GM19467 (cell line): ENCODE data around the gene PPP2R2C.

Experiments
- ATAC-seq: cut with Tn5 transposase; IDR thresholded peaks from one replicate; pipeline ENCODE4 v1.9.1; 2021; ENCODE audit warnings: mild to moderate bottlenecking, moderate library complexity; ENCODE audit not compliant: unreplicated experiment

Gene PPP2R2C

GRCh38 chr4:6319530-6320150 is 152.8 kb downstream of the PPP2R2C start:
- ATAC-seq: no peak

- no peak for ATAC-seq
Measured at GRCh38 chr4:6318206-6318605, 154.2 kb downstream of the PPP2R2C start.

- no peak for ATAC-seq
Measured at GRCh38 chr4:6316461-6317003, 155.9 kb downstream of the PPP2R2C start.

GRCh38 chr4:6313216-6313615 is 159.2 kb downstream of the PPP2R2C start:
- ATAC-seq: no peak

DNA sequence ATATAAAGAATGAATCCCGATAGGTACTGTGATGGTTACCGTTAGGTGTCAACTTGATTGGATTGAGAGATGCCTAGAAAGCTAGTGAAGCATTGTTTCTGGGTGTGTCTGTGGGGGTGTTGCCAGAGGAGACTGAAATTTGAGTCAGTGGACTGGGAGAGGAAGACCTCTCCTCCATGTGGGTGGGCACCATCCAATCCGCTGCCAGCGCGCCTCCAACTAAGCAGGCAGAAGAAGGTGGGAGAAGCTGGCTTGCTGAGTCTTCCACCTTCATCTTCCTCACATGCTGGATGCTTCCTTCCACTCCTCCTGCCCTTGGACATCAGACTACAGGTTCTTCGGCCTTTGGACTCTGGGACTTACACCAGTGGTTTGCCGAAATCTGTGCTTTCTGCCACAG is 162.6 kb downstream of the PPP2R2C start:
- no peak for ATAC-seq

- ATAC-seq: no peak
Measured at GRCh38 chr4:6308899-6309643, 163.3 kb downstream of the PPP2R2C start.

GRCh38 chr4:6307891-6308290 is 164.5 kb downstream of the PPP2R2C start:
- ATAC-seq: no peak

DNA sequence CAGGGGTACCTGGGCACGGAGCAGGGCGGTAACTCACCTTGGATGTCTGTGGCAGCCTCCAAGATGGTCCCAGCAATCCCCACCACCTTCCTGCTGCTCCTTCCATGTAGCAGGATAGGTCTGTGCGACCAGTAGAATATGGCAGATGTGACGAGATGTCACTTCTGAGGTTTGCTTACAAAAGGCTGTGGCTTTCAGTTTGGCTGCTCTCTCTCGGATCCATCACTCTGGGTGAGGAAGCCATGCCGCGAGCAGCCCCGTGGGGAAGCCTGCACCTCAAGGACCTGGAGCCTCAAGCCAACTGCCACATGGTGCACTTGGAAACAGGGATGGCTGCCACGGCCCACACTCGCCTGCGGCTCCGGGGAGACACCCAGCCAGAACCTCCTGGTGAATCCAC is 165.2 kb downstream of the PPP2R2C start:
- no peak for ATAC-seq

- no peak for ATAC-seq
Measured at GRCh38 chr4:6306299-6306698, 166.1 kb downstream of the PPP2R2C start.

DNA sequence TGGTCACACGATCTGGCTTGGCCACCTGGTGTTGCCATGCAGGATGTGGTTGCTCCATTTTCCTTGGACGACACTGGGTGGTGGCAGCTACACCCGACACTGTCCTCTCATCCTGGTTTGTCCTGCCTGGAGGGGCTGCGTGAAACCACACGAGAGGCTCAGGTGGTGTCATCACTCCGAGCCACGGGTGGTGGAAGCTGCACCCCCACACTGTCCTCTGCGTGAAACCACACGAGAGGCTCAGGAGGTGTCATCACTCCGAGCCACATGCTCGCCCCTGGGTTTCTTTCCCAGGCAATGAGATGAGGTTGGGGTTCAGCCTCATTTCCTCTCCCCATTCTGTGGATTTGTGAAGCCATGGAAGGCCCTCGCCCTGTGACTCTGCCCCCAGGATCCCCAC is 168.5 kb downstream of the PPP2R2C start:
- ATAC-seq: no peak

GRCh38 chr4:6302869-6303268 is 169.5 kb downstream of the PPP2R2C start:
- ATAC-seq: no peak

DNA sequence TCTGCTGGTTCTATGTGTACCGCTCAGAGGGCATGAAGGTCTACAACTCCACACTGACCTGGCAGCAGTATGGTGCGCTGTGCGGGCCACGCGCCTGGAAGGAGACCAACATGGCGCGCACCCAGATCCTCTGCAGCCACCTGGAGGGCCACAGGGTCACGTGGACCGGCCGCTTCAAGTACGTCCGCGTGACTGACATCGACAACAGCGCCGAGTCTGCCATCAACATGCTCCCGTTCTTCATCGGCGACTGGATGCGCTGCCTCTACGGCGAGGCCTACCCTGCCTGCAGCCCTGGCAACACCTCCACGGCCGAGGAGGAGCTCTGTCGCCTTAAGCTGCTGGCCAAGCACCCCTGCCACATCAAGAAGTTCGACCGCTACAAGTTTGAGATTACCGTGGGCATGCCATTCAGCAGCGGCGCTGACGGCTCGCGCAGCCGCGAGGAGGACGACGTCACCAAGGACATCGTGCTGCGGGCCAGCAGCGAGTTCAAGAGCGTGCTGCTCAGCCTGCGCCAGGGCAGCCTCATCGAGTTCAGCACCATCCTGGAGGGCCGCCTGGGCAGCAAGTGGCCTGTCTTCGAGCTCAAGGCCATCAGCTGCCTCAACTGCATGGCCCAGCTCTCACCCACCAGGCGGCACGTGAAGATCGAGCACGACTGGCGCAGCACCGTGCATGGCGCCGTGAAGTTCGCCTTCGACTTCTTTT is 170.5 kb downstream of the PPP2R2C start:
- no peak for ATAC-seq

DNA sequence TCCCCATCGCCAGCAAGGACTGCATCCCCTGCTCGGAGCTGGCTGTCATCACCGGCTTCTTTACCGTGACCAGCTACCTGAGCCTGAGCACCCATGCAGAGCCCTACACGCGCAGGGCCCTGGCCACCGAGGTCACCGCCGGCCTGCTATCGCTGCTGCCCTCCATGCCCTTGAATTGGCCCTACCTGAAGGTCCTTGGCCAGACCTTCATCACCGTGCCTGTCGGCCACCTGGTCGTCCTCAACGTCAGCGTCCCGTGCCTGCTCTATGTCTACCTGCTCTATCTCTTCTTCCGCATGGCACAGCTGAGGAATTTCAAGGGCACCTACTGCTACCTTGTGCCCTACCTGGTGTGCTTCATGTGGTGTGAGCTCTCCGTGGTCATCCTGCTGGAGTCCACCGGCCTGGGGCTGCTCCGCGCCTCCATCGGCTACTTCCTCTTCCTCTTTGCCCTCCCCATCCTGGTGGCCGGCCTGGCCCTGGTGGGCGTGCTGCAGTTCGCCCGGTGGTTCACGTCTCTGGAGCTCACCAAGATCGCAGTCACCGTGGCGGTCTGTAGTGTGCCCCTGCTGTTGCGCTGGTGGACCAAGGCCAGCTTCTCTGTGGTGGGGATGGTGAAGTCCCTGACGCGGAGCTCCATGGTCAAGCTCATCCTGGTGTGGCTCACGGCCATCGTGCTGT is 171.2 kb downstream of the PPP2R2C start:
- ATAC-seq: no peak

DNA sequence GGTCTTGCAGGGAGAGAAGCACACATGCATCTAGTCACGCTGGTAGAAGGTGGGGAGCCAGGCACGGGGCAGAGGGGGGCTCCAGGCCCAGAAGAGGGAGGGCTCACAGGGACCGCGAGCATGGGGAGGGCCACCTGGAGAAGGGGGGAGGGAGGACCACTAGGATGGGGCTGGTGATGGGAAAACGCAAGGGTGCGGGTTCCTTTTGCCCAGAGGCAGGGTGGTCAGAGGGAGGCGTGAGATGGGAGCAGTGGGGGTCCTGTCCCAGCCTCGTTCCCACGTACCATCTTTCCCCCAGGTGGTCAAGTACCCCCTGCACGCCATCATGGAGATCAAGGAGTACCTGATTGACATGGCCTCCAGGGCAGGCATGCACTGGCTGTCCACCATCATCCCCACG is 172.1 kb downstream of the PPP2R2C start:
- no peak for ATAC-seq

DNA sequence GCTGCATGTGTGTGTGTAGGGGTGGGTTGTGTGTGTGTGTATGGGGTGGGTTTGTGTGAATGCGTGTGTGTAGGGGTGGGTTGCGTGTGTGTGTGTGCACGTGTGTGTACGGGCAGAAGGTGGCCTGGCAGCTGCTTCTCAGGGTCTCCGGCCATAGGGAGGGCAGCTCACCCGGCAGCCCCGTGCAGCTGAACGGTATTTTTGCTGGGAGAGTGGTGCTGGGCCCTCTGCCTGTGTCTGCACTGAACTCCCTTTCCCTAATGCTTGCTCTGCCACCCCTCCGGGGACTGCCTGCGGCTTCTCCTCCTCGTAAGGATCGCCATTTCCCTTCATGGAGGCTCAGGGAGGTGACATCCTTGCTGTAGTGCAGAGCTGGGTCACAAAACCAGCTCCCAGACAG is 172.5 kb downstream of the PPP2R2C start:
- ATAC-seq: no peak

DNA sequence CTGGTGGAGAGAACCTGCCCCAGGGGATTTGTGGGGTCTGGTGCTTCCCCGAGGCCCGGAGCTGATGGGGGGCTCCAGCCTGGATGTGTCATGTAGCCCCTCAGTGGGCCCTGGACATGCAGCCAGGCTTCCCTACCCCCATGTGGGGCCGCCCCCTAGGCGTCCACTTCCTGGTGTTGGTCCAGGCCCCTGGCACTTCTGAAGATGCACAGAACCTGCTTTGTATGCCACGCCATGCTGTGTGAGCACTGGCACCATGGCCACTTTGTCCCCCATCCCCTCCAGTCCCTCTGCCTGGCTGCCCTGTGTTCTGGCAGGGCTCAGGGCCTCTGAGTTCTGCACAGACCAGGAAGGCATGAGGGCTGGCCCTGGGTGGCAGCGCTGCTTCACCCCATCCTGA is 173.6 kb downstream of the PPP2R2C start:
- ATAC-seq: no peak

- ATAC-seq: no peak
Measured at GRCh38 chr4:6298035-6298434, 174.4 kb downstream of the PPP2R2C start.

DNA sequence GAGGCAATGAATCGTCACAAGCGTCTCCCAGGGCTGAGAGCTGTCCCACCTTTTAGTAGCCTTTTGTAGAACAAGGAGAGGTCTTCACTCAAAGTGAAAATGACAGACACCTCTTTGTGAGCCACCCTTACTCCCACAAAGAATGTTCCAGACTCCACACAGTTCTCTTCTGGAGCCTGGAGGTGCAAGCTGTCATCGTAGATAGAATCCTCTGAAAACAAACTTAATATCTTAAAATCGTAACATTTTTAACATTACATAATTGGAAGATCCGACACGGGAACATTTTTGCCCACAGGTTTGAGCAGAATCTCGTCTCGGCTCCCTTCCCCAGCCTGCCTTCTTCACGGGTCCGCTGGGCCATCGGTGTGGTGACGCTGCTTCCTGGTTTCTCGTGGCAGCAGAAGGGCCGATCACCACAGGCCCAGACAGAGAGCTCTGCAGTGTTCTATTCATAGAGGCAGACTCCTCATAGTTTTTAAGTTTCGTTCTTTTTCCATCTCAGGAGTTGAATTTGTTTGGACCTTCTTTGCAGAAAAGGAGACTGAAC is 175.1 kb downstream of the PPP2R2C start:
- no peak for ATAC-seq

GRCh38 chr4:6296026-6296425 is 176.4 kb downstream of the PPP2R2C start:
- ATAC-seq: no peak

GRCh38 chr4:6295495-6295894 is 176.9 kb downstream of the PPP2R2C start:
- ATAC-seq: no peak
